Skeletal muscle cell (primary cell): Measurements from ENCODE around the gene TRPV2.

Experiments used
- DNase-seq: peaks from one replicate; pipeline ENCODE4 v3.0.0-alpha.2; 2010; ENCODE audit warnings: low read depth
- H3K4me3 ChIP-seq: 2 replicates; pipeline ENCODE4 v1.5.1; 2011; ENCODE audit warnings: low read depth, mild to moderate bottlenecking, control low read depth, low read length, moderate library complexity

The TRPV2 gene

DNA sequence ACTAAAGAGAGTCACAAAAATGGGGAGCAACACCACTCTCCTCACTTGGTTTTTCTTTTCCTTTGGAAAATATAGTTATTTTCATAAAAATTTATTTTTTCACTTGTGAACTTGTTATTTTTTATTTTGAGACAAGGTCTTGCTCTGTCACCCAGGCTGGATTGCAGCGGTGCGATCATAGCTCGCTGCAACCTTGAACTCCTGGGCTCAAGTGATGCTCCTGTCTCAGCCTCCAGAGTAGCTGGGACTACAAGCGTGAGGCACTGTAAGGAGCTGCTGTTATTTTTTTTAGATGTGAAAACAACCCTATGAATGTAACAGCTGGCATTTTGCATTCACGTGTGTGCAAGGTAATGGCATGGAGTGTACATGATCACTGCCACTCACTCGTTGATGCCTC lies 51.7 kb downstream of the TRPV2 start:
- DNase-seq: no peak
- no peak overlapping the region for H3K4me3 ChIP-seq

DNA sequence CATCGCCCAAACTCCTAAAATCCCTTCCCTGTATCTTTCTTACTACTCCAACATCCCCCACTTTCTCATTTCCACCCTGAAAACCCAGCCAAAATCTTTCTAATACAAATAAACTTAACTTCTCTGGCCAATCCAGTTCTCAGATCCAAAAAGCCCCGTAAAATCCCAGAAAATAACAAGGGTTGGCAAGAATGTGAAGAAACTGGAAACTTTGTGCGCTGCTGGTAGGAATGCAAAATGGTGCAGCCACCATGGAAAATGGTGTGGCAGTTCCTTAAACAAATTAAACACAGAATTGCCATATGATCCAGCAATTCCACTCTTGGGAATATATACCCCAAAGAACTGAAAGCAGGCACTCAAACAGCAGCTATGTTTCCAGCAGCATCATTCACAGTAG lies 52.5 kb downstream of the TRPV2 start:
- no peak overlapping the region for H3K4me3 ChIP-seq
- no peak for DNase-seq

DNA sequence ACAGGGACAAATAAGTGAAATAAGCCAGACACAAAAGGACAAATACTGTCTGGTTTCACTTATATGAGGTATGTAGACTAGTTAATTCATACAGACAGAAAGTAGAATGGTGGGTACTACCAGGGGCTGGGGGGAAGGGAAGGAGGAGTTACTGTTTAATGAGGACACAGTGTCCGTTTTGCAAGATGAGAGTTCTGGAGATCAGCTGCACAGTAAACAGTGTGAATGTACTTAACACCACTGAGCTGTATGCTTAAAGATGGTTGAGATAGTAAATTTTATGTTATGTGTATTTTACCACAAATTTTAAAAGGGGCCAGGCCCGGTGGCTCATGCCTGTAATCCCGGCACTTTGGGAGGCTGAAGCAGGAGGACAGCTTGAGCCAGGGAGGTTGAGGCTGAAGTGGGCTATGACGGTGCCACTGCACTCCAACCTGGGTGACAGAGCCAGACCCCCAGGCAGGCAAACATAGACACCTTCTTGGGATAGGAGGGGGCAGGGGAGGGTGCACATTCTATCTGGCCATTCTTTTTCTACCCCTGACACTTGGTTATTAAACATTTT lies 53.1 kb downstream of the TRPV2 start:
- no peak for DNase-seq
- H3K4me3 ChIP-seq: no peak overlapping the region

DNA sequence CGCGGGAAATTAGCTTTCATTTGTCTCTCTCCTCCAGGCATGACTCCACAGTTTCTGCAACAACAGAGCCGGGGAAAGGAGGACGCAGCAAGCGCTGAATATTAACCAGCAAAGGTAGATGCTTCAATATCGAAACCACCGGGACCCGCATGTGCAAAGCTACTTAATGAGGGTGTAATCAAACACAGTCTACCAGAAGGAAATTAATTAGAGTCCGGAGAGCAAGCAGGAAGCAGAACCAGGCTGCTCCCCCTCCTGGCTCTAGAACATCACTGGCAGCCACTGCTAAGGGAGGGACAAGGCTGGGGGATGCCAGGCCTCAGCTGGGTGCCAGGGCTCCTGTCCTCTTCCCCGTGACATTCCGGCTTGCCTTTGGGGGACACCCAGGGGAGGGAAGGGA lies 54.9 kb downstream of the TRPV2 start:
- no peak for DNase-seq
- no peak overlapping the region for H3K4me3 ChIP-seq

DNA sequence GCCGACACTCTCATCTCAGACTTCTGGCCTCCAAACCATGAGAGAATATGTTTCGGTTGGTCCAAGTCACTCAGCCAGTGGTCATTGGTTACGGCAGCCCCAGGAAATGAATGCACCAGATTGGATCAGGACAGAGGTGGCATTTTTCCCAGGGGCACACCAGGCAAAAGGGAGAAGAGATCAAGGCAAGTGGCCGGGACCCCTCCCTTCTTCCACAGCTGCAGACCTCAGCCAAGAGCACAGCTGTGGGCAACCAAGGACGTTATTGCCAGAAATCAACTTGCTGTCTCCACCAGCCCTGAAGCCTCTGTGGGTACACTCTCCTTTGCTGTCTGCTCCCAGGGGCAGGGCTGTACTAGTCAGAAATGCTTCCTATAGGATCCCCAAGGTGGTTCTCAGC lies 55.9 kb downstream of the TRPV2 start:
- DNase-seq: no peak
- no peak overlapping the region for H3K4me3 ChIP-seq

DNA sequence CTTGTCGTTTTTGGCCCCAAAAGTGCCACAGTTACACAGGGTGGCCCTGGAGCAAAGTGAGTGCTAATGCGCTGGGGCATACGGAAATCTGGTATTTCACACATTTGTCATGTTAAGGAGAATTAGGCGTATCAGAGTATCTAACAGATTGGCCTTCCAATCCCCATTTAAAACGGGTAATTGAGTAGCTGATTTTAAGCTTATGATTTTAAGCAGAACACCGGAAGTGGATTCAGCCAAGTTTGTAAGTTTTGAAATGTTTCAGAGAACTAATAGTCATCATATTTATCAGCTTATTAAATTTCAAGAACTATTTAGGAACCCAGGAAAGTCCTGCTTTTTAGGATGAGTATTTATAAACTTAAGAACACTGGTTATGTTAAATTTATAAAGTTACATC lies 57.2 kb downstream of the TRPV2 start:
- no peak for DNase-seq
- no peak overlapping the region for H3K4me3 ChIP-seq

DNA sequence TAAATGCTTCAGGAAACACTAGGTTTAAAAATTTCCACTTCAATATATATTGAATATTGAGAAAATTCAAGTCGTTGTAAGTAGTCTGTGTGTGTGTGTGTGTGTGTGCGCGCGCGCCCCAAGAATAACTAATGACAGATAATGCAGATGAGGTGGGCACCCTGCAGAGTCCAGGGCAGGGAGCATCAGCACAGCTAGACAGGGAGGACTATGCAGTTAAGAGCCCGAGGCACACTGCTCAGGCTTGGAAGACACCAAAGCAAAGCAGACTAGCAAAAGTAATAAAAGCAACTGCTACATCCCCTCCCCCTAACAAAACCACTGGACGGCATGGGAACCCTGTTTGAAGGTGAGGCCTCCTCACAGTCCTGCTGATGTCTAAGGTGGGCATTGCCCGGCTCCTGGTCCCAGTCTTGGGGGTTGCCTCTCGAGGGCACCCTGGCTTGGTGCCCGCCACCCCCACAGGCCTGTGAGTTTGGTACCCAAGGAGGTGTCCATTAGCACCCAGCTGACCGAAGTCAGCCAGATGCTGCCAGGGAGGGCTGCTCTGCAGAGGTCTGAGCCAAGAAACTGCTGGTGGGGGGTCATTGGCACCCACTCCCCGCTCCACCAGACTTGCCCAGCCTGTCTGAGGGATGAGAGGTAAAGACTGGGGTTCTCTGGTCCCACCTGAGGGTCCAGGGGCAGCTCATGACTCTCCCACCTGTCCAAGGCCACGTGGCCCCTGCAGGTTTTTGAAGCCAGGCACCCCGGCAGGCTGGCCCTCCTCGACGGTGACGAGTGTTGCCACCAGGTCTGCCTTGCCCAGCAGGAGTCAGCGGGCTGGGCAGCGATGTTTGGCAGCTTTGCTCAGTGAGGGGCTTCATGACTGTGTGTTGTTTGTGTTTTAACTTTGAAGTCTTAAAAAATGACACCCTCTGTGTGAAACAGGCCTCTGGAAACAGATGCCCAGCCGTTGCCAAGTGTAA lies 58.0 kb downstream of the TRPV2 start:
- no peak for DNase-seq
- no peak overlapping the region for H3K4me3 ChIP-seq

DNA sequence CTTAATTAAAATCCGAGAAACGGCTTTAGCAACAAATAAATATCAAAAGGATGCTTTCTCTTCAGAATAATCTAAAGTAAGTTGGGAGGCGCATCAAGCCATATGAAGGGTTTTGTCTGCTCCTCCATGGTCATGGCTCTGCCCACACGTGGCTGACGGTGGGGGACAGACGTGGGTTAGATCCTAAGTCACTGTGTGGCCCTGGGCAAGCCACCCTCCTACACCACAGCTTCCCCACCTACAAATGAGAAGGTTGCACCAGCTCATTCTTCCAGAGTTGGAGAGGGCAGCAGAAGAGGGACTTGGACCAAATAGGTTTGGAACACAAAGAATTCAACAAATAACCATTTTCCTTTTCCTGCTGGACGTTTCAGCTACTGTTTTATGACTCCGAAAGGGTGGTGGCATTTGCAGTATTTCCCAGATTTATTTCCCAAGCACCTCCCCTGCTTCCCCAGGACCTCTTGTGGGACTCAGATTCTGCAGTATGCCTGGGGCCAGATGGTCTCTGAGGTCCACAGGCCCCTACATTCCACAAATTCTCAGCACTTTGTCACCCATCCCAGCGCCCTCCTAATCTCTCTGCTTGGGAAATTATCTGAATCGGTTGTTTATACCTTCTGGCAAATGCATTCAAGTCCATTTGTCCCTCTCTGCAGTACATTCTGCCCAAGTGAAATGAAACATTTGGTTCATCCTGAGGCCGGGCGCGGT lies 58.8 kb downstream of the TRPV2 start:
- DNase-seq: no peak
- H3K4me3 ChIP-seq: no peak overlapping the region

DNA sequence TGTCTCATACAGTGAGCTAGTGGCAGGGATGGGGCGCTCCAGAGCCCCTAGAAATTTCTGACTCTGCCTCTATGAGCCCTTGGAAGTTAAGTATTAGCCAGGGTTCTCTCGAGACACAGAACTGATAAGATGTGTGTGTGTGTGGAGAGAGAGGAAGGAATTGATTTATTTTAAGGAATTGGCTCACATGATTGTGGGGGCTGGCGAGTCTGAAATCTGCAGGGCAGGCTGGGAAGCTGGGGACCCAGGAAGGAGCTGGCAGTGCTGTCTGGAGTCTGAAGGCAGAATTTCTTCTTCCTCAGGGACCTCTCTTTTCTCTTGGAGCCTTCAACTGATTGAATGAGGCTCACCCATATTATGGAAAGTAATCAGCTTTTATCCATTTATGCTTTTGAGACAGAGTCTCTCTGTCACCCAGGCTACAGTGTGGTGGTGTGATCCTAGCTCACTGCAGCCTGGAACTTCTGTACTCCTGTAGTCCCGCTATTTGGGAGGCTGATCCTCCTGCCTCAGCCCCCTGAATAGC lies 59.9 kb downstream of the TRPV2 start:
- no peak overlapping the region for H3K4me3 ChIP-seq
- no peak for DNase-seq

DNA sequence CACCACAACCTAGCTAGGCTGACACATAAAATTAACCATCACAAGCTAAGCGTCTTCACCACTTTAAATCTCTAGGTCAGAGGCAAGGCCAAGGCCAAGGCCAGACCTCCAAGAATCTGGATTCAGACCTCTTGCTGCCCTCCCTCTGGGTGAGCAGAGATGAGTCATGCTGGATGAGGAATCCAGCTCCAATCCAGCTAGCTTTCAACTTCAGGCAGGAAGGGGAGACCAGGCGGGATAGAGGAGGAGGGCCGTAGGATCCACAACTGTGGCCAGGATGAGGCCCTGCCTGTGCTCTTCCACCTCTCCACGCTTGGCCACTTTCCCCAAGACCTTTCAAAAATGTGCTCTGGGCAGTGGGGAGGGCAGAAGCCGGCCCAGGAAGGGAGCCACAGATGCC lies 61.9 kb downstream of the TRPV2 start:
- no peak overlapping the region for H3K4me3 ChIP-seq
- peak; percentile 48 for DNase-seq

DNA sequence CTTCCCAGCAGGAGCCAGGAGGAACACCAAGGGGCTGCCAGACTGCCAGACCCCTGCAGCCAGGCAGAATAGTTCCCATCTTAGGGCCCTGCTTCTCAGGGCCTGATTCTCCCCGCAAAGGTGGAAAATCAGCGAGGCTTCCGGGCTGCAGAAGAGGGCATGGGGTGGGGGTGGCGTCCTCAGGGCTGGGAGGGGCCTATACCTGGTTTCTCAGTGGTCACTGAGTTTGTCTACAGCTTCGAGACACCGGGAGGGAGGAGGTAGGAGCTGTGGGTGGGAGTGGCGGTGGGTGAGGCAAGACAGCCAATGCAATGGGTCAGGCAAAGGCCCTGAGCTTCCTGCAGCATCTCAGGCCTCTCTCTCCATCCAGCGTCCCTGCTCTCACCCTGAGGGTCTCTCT lies 62.3 kb downstream of the TRPV2 start:
- no peak for DNase-seq
- H3K4me3 ChIP-seq: no peak overlapping the region

DNA sequence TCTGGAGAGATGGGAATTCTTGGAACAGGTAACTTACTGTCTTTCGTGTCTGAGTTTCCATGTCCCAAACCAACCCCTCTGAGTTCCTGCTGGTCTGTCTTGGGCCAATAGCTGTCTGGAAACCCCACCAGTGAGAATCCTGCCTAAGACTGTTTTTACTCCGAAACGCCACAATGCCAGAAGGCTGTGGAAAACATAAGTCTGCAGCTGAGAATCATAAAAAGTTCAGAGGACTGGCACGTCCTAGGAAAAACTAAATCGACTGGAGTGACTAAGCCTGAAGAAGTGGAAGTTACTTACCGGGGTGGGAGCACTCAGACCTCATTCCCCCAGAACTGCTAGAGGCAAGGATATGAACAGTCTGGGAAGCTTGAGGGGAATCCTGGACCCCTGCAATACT lies 63.3 kb downstream of the TRPV2 start:
- H3K4me3 ChIP-seq: no peak overlapping the region
- peak; percentile 12 for DNase-seq

DNA sequence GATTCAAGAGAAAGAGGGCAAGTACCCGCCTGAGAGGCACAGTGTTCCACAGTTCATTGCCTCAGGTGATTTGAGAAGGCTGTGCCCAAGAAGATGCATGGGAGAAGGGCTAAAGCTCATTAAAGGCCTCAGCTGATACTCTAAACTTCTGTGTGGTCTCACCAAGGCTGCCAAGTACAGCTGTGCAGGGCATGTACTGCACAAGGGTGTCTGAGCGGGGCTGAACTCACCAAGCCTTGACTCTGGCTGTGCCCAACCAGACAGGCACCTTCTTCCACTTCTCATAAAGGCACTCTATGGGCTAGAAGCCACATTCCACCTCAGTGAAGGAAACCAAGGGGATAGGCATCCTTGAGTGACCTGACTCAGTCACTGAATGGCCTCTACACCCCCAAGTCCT lies 63.9 kb downstream of the TRPV2 start:
- H3K4me3 ChIP-seq: no peak overlapping the region
- DNase-seq: no peak

DNA sequence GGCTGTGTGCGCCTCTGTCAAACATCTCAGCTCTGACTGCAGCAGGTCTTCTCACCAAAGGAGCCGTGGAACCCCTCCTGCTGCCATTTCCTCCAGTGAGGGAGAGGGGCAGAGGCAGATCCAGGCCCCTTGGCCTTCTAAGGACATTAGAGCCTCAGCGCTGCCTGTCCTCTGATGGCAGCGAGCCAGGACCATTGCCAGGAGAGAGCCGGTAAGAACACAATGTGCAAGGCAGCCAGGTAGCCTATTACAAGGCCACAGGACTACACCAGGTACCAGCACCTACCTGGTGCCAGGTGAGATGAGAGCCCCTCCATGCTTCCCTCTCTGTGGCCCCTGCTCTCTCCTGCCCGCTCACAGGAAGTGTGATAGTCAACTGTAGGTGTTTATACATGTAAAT lies 65.6 kb downstream of the TRPV2 start:
- no peak for DNase-seq
- H3K4me3 ChIP-seq: no peak overlapping the region

DNA sequence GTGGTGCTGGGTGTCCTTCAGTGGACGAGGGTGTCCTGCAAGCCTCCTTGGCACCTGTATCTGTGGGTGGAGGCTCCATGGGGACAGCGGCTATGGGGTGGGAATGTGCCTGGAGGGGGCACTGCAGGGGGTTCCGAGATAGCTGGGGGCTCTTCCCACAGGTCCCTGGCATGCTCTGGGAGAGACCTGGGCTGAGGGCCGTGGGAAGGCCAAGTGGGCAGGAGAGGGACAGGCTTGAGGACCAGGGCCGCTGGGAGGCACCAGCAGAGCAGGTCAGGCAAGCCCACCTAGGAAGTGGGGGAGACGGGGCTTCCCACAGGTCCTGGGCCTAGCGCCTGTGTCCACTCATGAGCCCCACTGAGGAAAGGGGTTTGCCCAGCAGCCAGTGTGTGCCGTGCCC lies 66.9 kb downstream of the TRPV2 start:
- H3K4me3 ChIP-seq: no peak overlapping the region
- no peak for DNase-seq

DNA sequence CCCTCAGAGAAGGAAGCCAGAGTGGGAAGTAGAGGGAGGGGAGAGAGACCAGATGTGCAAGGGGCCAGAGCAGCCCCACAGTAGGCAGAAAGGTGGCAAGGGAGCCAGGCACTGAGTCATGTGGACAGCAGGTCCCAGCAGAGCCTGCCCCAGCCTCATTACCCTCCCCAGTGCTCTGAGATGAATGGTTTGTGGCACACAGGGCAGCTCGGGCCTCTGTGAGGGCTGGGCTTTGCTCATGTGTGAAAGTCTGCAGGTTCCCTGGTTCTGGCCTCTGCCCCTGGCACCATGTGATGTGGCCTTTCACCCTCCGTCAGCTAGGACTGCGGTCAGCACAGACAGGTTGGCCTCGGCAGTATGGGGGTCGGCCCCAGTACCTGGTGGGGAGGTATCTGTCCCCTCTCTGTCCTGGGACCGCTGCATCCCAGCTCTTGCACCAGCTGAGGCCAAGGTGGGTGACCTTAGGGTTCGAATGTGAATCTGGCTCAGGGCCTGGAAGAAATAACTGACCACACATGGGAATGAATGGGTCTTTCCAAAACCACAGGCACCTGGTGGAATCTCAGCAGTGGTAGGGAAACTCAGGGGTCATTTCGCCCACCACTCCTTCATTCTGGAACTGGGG lies 67.8 kb downstream of the TRPV2 start:
- DNase-seq: no peak
- no peak overlapping the region for H3K4me3 ChIP-seq

DNA sequence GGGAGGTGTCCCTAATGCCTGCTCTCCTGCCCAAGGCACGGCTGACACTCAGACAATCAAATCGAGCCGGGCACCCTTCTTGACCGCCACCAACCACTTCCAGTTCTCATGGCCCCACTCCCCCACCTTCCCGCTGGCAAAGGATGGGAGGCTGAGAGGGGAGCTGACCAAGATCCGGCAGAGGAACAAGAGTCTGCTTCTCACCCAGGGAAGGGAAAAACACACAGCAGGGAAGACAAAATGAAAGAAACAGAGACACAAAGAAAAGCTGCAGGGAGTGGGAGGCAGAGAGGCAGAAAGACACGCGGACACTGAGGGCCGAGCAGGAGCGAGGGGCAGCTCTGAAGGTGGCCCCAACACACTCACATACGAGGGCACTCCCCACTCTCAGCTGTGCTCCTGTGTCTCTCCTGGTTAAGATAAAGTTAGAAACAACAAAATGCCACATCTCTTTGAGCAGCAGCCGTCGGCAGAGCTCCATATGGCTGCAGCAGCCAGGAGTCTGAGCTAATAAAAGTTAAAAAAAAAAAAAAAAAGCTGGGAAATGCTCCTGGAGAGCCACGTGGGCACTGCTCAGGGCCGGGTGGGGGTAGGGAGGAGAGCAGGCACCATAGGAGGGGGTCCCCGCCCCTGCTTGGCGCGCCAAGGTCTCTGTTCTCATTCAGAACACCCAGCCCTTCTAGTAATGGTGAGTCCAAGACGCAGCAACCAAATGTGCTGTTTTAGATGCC lies 69.2 kb downstream of the TRPV2 start:
- no peak overlapping the region for H3K4me3 ChIP-seq
- DNase-seq: no peak
